Neural cell (in vitro differentiated cells): ENCODE results near the gene C10orf105. TPM values are rescaled to one million over a fixed set of nuclear protein-coding genes. Genes with fewer than 3 reads are reported as not detected.

Experiments
- H2AFZ ChIP-seq: fragments of 200-600, 300-800 bp; sonication (generic), shearing (Covaris generic); 2 replicates; pipeline ENCODE4 v1.6.0; 2014; ENCODE audit warnings: low read depth, mild to moderate bottlenecking, antibody characterized with exemption, low read length, moderate library complexity
- H3F3A ChIP-seq: fragments of 200-600 bp; shearing (Covaris generic); 2 replicates; pipeline ENCODE4 v1.6.1; 2016; ENCODE audit warnings: mild to moderate bottlenecking, moderate library complexity, mixed read lengths, antibody characterized with exemption, low read length; ENCODE audit not compliant: insufficient read depth, poor library complexity, severe bottlenecking
- H3K27ac ChIP-seq: fragments of 200-600, 300-800 bp; sonication (generic), shearing (Covaris generic); 2 replicates; pipeline ENCODE4 v1.5.1; 2014; ENCODE audit warnings: mild to moderate bottlenecking, low read length, moderate library complexity
- H3K27me3 ChIP-seq: fragments of 300-800, 200-600 bp; sonication (generic), shearing (Covaris generic); 2 replicates; pipeline ENCODE4 v1.6.0; 2014; ENCODE audit warnings: mild to moderate bottlenecking, low read depth, low read length, moderate library complexity; ENCODE audit not compliant: insufficient read depth
- H3K36me3 ChIP-seq: fragments of 300-800, 200-600 bp; sonication (generic), shearing (Covaris generic); 2 replicates; pipeline ENCODE4 v1.5.1; 2014; ENCODE audit warnings: mild to moderate bottlenecking, antibody characterized with exemption, low read length, moderate library complexity; ENCODE audit not compliant: insufficient read depth
- H3K4me2 ChIP-seq: fragments of 300-800, 200-600 bp; sonication (generic), shearing (Covaris generic); 2 replicates; pipeline ENCODE4 v1.6.0; 2014; ENCODE audit warnings: mild to moderate bottlenecking, low read length
- H3K4me3 ChIP-seq: fragments of 300-800, 200-600 bp; sonication (generic), shearing (Covaris generic); 2 replicates; pipeline ENCODE4 v1.5.1; 2014; ENCODE audit warnings: mild to moderate bottlenecking, low read length, moderate library complexity
- H3K79me2 ChIP-seq: fragments of 200-600 bp; shearing (Covaris generic); replicated peaks from 2 replicates; pipeline ENCODE4 v1.6.0; 2014; ENCODE audit warnings: mild to moderate bottlenecking, low read length, moderate library complexity; ENCODE audit not compliant: insufficient read depth
- H3K9ac ChIP-seq: fragments of 300-800, 200-600 bp; sonication (generic), shearing (Covaris generic); 2 replicates; pipeline ENCODE4 v1.6.1; 2016; ENCODE audit warnings: mild to moderate bottlenecking, low read length, mixed read lengths
- H3K9me2 ChIP-seq: fragments of 200-600 bp; shearing (Covaris generic); 2 replicates; pipeline ENCODE4 v1.6.1; 2016; ENCODE audit warnings: mild to moderate bottlenecking, low read length, mixed read lengths; ENCODE audit not compliant: insufficient read depth
- H3K9me3 ChIP-seq: fragments of 200-600, 300-800 bp; sonication (generic), shearing (Covaris generic); 2 replicates; pipeline ENCODE4 v1.6.1; 2016; ENCODE audit warnings: mild to moderate bottlenecking, mixed run types, low read length, moderate library complexity, mixed read lengths
- H4K20me1 ChIP-seq: fragments of 200-600 bp; shearing (Covaris generic); 2 replicates; pipeline ENCODE4 v1.6.1; 2016; ENCODE audit warnings: mild to moderate bottlenecking, mixed run types; ENCODE audit not compliant: insufficient read depth
- CTCF ChIP-seq: fragments of 450-650 bp; IDR thresholded peaks from 2 replicates; pipeline ENCODE4 v1.5.1; 2014; ENCODE audit warnings: antibody characterized with exemption, mild to moderate bottlenecking, moderate library complexity; ENCODE audit not compliant: poor library complexity, severe bottlenecking
- EP300 ChIP-seq: fragments of 450-650 bp; conservative IDR thresholded peaks from 2 replicates; pipeline ENCODE4 v1.6.1; 2014; ENCODE audit warnings: antibody characterized with exemption, mild to moderate bottlenecking, moderate library complexity; ENCODE audit not compliant: poor library complexity, severe bottlenecking
- EZH2 ChIP-seq: fragments of 200-600, 300-800 bp; shearing (Covaris generic), sonication (generic); IDR thresholded peaks from 2 replicates; pipeline ENCODE4 v1.6.1; 2014; ENCODE audit warnings: antibody characterized with exemption, low read length, borderline replicate concordance, mild to moderate bottlenecking; ENCODE audit not compliant: insufficient read depth, poor library complexity, severe bottlenecking
- MXI1 ChIP-seq: fragments of 450-650 bp; conservative IDR thresholded peaks from 2 replicates; pipeline ENCODE4 v1.6.1; 2014; ENCODE audit warnings: antibody characterized with exemption, mild to moderate bottlenecking; ENCODE audit not compliant: poor library complexity, severe bottlenecking
- POLR2AphosphoS5 ChIP-seq: IDR thresholded peaks from 2 replicates; pipeline ENCODE4 v1.6.1; 2012
- RAD21 ChIP-seq: fragments of 450-650 bp; conservative IDR thresholded peaks from 2 replicates; pipeline ENCODE4 v1.6.1; 2014; ENCODE audit warnings: antibody characterized with exemption, mild to moderate bottlenecking, moderate library complexity
- REST ChIP-seq: IDR thresholded peaks from 2 replicates; pipeline ENCODE4 v1.6.1; 2012; ENCODE audit warnings: borderline replicate concordance
- SMC3 ChIP-seq: fragments of 450-650 bp; conservative IDR thresholded peaks from 2 replicates; pipeline ENCODE4 v1.6.1; 2014; ENCODE audit warnings: antibody characterized with exemption, mild to moderate bottlenecking, moderate library complexity; ENCODE audit not compliant: poor library complexity
- TAF1 ChIP-seq: IDR thresholded peaks from 2 replicates; pipeline ENCODE4 v1.6.1; 2012; ENCODE audit warnings: low read depth
- polyA plus RNA-seq: library from polyadenylated mRNA; depleted of rRNA; stranded (reverse); fragments of >200 nt; gene quantifications from 2 replicates; pipeline ENCODE4 v1.2.3, GENCODE V29; 2014

The C10orf105 gene
- polyA plus RNA-seq, 1 donor from 2014 or later: 0.11 TPM

- no peak overlapping the region for H3K4me3 ChIP-seq
- H3K27me3 ChIP-seq: no peaks in the 10 kb centered on the region
- H3K4me2 ChIP-seq: no peak overlapping the region
- H3F3A ChIP-seq: no peaks in the 10 kb centered on the region
- no peaks in the 10 kb centered on the region for H3K9me2 ChIP-seq
- H3K27ac ChIP-seq: no peak overlapping the region
- TF ChIP-seq EZH2 (no peak), CTCF (no peak), REST (no peak), EP300 (no peak)
- no peak overlapping the region for H3K9ac ChIP-seq
- H2AFZ ChIP-seq: no peak overlapping the region
- H4K20me1 ChIP-seq: no peaks in the 10 kb centered on the region
- H3K36me3 ChIP-seq: no peaks in the 10 kb centered on the region
- no peaks in the 10 kb centered on the region for H3K9me3 ChIP-seq
- no peaks in the 10 kb centered on the region for H3K79me2 ChIP-seq
These were observed 42.7 kb upstream of the C10orf105 start for GRCh38 chr10:71762324-71762723.

- TF ChIP-seq EP300 (no peak), POLR2AphosphoS5 (no peak), REST (no peak), MXI1 (no peak), EZH2 (no peak), RAD21 (no peak), CTCF (no peak), SMC3 (no peak), TAF1 (no peak)
- Histone ChIP-seq H3K4me2 (no peak overlapping the region), H3K9me3 (no peaks in the 10 kb centered on the region), H3K4me3 (no peak overlapping the region), H3K36me3 (no peaks in the 10 kb centered on the region), H2AFZ (no peak overlapping the region), H4K20me1 (no peaks in the 10 kb centered on the region), H3K9me2 (no peaks in the 10 kb centered on the region), H3K27ac (no peak overlapping the region), H3K9ac (no peak overlapping the region), H3F3A (no peaks in the 10 kb centered on the region), H3K79me2 (no peaks in the 10 kb centered on the region), H3K27me3 (no peaks in the 10 kb centered on the region)
These were observed 42.0 kb upstream of the C10orf105 start for GRCh38 chr10:71761541-71762113.
